ENCODE data around the gene FYB1.

DNA sequence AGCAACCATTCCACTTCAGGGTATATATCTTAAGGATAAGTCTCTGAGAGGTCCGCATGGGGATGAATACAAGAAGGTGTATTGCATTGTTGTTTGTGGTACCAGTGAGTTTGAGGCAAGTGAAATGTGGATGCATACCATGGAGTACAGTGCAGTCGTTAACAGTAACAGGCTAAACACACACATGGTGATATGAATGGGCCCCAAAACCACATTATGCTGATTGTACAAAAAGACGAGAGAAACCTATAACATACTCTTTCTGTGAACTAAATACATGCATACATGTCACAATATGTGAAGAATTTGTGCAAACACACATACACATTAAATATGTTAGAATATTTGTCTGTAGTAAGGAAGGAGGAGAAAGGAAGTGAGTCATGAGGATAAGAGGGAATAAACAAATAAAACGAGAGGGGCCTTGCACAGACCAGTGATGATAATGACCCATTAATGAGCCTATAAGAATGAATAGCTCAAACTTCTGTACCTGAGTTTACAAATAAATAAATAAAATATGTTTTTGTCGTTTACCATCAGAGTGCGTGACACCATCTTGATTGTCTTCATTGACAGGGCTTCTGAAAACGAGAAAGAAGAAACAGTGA is 78.7 kb downstream of the FYB1 start:
- TF ChIP-seq POLR2A (IDR thresholded peaks at IDR 0.05; ENCODE audit: low read depth, low read length), result no peak
- TF ChIP-seq, protein P1, sequence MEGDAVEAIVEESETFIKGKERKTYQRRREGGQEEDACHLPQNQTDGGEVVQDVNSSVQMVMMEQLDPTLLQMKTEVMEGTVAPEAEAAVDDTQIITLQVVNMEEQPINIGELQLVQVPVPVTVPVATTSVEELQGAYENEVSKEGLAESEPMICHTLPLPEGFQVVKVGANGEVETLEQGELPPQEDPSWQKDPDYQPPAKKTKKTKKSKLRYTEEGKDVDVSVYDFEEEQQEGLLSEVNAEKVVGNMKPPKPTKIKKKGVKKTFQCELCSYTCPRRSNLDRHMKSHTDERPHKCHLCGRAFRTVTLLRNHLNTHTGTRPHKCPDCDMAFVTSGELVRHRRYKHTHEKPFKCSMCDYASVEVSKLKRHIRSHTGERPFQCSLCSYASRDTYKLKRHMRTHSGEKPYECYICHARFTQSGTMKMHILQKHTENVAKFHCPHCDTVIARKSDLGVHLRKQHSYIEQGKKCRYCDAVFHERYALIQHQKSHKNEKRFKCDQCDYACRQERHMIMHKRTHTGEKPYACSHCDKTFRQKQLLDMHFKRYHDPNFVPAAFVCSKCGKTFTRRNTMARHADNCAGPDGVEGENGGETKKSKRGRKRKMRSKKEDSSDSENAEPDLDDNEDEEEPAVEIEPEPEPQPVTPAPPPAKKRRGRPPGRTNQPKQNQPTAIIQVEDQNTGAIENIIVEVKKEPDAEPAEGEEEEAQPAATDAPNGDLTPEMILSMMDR (conservative IDR thresholded peaks at IDR 0.05; ENCODE audit: low read depth, low read length), result no peak
